Hematopoietic multipotent progenitor cell treated with erythropoietin and hydrocortisone succinate and interleukin-3 and kit ligand, for 17 days (in vitro differentiated cells): ENCODE results near the gene SLC9A2.

Experiments
- DNase-seq: peaks from one replicate; pipeline ENCODE4 v3.0.0-alpha.2; 2015; ENCODE audit warnings: low spot score

The SLC9A2 gene, protein sequence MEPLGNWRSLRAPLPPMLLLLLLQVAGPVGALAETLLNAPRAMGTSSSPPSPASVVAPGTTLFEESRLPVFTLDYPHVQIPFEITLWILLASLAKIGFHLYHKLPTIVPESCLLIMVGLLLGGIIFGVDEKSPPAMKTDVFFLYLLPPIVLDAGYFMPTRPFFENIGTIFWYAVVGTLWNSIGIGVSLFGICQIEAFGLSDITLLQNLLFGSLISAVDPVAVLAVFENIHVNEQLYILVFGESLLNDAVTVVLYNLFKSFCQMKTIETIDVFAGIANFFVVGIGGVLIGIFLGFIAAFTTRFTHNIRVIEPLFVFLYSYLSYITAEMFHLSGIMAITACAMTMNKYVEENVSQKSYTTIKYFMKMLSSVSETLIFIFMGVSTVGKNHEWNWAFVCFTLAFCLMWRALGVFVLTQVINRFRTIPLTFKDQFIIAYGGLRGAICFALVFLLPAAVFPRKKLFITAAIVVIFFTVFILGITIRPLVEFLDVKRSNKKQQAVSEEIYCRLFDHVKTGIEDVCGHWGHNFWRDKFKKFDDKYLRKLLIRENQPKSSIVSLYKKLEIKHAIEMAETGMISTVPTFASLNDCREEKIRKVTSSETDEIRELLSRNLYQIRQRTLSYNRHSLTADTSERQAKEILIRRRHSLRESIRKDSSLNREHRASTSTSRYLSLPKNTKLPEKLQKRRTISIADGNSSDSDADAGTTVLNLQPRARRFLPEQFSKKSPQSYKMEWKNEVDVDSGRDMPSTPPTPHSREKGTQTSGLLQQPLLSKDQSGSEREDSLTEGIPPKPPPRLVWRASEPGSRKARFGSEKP

DNA sequence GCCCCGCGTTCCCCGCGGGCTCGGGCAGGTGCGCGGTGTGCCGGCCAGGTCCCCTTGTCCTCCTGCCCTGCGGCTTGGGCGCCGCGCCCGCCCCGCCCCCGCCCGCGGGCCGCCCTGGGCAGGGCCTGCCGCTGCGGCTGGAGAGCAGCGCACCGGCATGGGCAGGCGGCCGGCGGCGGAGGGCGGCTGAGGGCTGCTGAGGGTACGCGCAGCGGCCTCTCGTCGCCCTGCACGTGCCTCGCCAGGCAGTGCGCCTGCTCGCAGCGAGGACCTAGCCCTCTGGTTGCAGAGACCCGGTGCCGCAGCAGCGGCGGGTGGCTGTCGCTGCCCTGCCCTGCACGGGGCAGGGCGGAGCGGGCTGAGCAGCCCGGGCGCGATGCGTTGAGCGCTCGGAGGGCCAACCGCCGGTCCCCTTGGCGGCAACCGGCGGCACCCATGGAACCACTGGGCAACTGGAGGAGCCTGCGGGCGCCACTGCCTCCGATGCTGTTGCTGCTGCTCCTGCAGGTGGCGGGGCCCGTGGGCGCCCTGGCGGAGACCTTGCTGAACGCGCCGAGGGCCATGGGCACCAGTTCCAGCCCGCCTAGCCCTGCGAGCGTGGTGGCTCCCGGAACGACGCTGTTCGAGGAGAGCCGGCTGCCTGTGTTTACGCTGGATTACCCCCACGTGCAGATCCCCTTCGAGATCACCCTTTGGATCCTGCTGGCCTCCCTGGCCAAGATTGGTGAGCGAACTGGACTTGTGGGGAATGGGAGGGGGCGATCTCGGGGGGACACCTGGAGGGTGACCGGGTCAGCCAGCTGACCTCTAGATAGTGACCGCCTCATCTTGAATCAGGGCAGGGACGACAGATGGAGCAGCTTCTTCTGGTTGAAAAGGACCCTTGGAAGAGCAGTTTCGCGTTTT, at the start of gene SLC9A2:
SLC9A2 (plus strand) TSS at position 140 of the 906 bp plus-strand sequence; CDS start at position 436, 296 bp downstream.
- DNase-seq = no peak

DNA sequence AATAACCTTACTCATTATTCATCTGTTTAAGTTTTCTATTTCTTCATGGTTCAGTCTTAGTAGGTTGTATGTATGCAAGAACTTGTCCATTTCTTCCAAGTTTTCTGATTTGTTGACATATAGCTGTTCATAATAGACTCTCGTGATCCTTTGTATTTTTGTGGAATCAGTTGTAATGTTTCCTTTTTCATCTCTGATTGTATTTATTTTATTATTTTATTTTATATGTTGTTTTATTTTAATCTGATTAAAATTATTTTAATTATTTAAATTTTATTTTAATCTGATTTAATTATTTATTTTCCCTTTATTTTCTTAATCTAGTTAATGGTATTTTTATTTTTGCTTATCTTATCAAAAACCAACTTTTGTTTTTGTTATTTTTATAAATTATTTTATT, 43.5 kb upstream of the SLC9A2 start:
- no peak for DNase-seq

DNA sequence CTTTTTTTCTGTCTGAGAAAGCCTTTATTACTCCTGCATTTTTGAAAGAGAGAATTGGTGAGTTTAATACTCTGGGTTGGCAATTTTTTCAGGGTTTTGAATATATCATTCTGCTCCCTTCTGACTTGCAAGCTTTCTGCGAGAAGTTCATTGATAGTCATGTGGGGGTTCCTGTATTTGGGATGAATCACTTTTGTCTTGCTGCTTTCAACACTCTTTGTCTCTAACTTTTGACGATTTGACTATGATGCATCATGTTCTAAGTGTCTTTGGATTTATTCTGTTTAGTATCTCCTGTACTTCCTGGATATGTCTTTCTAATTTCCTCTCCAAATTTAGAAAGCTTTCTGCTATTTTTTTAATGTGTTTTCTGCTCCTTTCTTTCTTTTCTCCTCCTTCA, 41.0 kb upstream of the SLC9A2 start:
- DNase-seq = no peak

DNA sequence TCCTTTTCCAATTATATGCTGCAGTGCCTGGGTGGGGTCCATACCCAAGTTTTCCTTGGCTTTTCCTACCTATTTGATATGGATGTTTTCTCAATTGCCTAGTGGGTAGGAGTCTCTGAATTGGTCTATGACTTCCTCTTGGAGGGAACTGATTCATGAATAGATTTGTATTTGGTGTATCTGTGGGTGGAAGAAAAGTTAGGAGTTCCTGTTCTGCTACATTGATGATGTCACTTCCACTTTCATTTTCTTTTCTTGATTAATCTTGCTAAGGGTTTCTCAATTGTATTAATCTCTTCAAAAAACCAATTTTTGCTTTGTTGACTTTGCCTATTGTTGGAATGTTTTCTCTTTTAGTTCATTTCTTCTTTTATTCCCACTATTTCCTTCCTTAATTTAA, 37.4 kb upstream of the SLC9A2 start:
- DNase-seq = no peak

DNA sequence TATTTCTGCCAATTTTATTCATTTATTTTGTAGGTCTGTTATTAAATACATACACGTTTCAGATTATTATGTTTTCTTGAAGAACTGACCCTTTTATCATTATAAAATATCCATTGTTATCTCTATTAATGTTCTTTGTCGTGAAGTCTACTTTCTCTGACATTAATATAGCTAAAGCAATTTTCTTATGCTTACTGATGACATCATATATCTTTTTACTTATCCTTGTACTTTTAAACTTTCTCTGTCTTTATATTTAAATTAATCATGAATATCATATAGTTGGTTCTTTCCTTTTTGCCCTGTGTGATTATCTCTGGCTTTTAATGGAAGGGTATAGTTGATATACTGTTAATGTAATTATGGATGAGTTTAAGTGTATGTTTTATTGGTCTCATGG, 36.5 kb upstream of the SLC9A2 start:
- no peak for DNase-seq

DNA sequence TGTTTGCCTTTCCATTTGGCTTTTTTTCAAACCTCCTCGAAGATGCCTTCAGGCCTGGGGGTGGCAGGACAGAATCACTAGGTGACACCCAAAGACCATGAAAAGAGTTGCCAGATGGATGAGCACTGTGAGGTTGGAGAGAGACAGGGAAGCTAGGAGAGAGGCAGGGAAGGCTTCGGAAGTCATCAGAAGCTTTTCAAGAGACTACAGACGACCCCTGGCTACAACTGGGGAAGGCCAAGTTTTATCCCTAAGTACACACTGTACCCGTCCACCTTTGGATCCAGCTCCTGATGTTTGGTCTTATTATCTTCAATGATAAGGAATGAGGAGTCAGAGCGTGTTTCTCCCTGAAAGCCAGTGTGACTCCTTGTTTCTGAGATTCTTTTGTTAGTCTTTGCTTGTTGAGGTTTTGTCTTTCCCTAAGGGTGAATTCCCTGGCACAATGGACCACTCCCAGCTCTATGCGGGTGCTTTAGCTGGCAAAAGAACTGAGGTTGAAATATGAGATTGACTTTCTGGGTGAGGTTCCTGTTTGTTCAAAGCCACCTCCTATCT, 33.4 kb upstream of the SLC9A2 start:
- DNase-seq = no peak

DNA sequence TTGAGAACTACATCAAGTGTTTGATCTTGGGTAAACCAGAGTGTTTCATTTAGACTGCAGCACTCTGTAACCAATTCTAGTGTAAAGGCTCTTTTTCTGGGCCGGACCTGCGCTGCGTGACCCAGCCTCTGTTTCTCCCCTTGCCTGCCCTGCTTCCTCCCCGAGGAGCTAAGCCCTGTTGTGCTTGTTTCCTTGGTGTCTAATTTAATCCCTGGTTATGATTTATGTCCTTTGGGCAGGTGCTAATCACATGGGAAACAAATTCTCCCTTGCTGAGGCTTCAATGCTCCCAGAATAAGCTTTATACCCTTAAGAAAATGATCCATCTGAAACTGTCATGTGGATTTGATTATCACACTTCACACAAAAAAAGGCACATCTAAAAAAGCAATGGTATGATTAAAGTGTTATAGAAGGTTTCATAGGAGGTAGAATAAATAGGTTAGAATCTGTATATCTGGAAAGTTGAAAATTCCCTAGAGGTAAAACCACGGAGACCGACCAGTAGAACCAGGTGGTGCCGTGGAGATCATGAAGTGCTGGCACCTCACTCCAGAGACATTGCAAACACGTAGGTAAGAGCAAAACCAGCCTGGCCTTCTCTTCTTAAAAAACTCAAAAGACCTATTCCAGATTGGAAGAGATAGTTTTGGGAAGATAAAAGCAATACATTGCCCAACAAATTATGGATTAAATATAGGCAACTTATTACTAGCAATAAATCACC, 31.0 kb upstream of the SLC9A2 start:
- no peak for DNase-seq

DNA sequence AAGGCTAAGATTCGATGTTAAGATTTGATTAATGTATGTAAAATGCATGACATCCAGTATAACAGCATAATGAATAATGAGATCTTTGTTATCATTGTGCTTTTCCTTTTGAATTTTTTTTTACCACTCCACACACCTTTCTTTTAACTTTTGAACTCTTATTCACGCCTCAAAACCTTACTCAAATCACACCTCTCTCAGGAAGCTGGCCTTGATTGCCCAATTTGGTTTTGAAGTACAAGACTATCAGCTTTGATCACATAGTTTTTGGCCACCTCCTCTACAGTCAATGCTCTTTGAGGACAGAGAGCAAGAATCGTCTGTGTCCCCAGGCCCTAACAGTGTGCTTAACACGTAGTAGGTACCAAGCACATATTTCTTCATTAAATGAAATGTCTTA, 29.9 kb upstream of the SLC9A2 start:
- DNase-seq = no peak

DNA sequence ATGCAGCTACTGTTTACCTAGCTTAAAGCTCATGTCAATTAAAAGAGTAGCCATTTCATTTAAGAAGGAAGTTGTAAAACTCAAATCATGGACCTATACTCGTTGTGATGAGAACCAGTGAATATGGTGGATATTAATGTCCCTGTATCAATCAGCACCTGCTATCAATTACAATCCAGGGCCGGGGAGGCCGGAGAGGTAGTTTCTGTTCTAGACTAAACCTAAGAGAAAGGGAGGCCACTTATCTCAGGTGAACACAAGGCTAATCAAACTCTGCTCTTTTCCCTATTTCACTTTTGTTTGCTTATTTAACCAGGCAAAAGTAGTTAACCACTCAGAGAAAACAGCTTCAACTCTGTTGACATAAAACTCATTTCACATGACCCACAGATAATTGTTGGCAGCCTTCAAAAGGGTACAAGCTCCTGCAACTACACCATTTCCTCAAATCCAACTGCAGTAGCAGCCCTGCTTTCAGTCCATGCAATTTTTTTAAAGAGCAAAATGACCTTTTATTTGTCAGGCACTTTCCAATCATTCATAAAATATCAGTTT, 27.8 kb upstream of the SLC9A2 start:
- no peak for DNase-seq

DNA sequence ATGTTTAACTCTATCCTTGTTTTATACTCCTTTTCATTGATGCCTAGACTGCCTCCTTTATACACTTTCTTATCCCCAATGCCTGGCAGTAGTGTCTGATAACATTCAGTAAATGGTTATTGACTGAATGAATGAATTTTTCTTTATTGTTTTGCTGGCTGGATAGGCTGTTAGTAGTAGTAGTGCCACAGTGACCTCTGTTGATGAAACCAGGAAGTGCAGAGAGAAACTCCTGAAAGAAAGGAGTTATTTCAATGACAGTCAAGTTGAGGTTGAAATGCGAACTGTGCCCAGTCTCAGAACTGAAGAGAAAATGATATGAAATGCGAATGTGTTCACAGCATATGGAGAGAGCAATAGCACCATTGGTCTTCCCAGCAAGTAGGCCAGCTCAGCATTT, 26.8 kb upstream of the SLC9A2 start:
- no peak for DNase-seq

DNA sequence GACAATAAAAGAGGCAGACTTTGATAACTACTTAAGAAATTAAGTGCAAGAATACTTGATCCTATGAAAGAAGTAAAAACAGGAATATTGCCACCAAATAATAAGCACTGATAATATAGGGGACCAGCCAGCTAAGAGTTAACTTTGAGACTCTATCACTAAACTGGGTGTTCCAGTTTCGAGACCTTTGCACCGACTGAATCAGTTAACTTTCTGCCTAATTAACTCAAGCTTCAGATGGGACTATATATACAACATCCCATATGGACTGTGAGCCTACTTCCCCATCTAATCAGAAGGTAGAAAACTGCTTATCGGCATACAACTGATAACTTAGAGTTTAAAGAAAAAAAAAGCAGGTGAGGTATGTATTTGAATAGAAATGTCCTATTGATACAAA, 25.8 kb upstream of the SLC9A2 start:
- DNase-seq = no peak

DNA sequence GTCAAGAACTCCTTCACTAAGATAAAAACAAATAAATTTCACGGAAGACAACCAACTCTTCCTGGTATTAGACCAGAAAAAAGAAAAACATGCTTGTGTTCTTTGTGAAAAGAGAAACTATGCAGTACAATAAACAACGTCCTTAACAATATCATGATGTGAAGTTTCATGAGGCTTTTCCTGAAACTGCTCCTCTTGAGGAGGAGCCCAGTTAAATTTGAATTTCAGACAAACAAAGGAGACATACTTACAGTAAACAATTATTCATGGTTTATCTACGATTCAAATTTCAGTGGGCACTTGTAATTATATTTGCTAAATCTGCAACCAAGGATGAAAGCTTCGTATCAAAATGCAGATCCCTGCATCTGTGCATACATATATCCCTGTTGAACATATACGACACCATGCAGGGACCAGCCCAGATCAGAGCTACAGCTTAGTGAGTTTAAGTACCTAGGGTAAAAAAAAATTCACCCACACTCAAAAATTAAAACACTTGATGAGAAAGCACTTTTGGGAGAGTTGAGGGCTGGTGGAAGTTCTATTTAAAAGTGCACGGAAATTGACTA, 24.8 kb upstream of the SLC9A2 start:
- no peak for DNase-seq

DNA sequence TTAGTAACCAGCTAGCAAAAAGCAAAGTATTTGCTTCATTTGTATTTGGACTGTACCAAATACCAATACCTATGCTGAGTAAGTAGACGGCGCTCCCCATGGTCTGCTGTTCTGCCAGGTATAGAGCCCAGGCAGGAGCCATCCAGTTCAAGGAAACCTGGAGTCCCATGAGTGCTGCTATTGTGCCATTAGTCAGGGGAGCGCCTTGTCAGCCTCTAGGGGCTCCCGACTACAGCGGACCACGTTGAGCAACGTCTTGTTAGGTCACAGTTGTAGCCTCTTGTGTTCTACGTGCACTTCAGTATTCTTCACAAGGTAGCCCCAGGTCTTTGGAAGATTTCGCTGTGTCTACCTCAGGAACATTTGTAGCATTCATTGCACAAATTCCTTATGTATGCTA, 21.6 kb upstream of the SLC9A2 start:
- no peak for DNase-seq

DNA sequence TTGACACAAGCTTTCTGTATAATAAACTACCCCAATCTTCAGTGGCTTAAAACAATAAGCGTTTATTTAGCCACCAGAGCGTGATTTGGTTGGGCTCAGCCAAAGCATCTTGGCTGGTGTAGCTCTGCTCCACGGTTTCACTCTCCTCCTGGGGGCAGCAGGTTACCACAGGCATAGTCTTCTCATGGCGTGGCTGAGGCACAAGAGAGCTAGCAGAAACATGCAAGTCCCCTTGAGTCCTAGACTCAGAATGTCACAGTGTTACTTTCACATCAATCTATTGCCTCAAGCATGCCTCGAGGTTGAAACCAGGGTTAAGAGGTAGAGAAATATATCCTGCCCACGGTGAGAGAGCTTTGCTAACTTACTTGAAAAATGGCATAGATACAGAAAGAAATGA, 19.9 kb upstream of the SLC9A2 start:
- no peak for DNase-seq

DNA sequence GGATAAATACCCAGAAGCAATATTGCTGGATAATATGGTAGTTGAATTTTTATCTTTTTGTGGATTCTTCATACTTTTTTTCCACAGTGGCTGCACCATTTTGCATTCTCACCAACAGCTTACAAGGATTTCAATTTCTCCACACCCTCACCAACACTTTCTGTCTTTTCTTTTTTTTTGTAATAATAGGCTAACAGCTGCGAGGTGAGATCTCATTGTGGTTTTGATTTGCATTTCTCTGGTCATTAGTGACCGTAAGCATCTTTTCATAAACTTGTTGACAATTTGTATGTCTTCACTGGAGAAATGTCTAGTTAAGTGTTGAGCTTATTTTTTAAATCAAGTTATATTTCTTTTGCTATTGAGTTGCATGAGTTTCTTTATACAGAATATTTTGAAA, 17.6 kb upstream of the SLC9A2 start:
- no peak for DNase-seq

DNA sequence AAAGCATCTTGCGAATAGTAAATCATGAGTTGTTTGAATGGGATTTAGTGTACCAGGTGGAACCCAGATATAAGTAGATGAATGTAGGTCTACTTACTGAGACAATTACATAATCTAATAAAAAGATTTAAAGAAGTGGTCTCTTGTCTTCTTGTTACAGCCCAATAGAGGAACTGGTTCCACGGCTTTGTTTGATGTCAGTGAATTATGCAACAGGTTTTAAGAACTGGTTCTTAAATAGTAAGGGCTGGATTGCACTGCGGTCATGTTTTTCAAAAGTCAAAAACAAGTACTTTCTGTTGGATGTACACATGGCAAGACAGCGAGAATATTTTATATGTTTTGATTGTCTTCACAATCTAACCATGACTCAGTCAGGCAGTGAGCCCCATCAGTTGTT, 15.4 kb upstream of the SLC9A2 start:
- DNase-seq = no peak

DNA sequence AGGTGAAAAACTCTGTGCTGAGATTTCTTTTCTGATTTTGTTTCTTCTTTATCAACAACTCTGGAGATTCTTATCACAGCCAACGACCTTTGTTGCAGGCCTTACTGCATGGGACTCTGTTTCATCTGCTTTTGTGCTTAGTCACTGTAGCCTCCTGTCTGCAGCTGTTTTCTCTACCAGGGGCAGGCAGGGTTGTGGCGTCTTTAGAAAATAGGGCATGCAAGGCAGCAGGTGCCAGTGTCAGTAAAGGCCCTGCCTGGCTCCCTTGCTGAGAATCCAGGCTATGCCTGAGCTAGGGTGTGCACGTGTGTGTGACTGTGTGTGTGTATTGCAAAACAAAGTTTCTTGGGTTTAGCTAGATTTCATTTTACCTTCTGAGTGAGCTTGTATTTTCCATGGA, 14.6 kb upstream of the SLC9A2 start:
- no peak for DNase-seq

DNA sequence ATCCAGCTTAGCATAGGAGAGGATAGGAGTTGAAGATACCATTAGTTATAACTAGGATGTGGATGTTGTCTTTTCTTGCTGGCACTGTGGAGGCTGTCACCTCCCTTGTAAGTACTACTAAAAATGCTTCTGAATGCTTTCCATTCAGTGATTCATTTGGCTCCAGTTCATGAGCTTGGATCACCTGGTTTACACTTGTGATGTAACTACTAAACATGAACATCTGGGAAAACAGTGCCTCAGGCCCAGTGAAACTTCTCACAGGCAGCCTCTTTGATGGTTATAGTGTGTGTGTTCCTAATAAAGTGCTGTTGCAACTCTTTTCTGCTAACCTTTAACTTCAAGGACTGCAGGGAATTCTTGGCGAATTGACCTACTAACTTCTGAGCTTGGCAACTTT, 13.0 kb upstream of the SLC9A2 start:
- no peak for DNase-seq

DNA sequence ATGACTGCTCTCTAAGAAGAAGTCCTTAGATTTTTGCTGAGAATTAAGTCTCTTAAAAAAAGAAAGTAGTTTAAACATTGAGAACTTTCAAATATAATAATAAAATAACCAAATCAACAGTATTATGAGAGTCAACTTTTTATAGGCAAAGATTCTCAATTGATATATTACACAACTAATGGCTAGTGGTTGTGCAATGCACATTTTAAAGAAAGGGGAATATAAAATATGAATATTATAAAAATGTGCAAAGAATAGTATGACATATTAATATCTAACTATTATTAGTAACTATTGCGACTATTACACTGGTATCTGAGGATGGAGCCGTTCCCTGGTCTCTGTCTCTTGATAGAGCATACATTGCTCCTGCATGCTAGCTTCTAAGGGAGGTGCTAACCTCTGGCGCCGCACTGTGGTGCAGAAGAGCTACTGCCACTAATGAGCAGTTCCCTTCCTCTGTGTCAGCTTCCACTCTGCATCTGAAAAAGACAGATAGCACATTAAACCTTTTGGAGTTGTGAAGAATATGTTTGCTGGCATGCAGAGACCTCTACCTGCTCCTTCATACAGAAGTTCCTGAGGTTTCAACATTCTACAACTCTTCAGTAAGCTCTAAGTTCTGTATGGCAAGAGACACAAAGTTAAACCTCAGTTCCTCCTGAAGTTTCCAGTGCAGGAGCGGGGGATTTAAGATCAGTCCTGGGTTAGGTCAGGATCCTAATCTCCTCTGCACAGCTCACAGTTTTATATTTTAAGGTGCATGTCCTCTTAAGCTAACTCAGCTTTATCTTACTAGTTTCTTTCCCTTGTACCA, 3.5 kb upstream of the SLC9A2 start:
- DNase-seq = no peak
